Common myeloid progenitor, CD34-positive (primary cell): ENCODE results near the gene CNNM2.

Experiments
- CTCF ChIA-PET: fragments of 350-600 bp; sonication (Branson Sonifier 250); formaldehyde crosslinking; loops from one replicate; lab custom pipeline; 2021; ENCODE audit warnings: antibody characterized with exemption; lab: Charles Lee
- POLR2A ChIA-PET: fragments of 350-600 bp; sonication (Branson Sonifier 250); formaldehyde crosslinking; loops from one replicate; lab custom pipeline; 2021; ENCODE audit warnings: antibody characterized with exemption; lab: Charles Lee
- DNase-seq, 3 donors: peaks; one replicate each; pipeline versions ENCODE4 v3.0.0 to v3.0.0-alpha.2; 2013
- H3K27ac ChIP-seq, 2 experiments: 1 replicate in 1 of 2; 2 replicates in 1 of 2; pipeline ENCODE4 v1.7.0; 2013; ENCODE audit warnings: inconsistent platforms in 2 of 2, low read length in 2 of 2, mild to moderate bottlenecking in 2 of 2, low read depth in 1 of 2, moderate library complexity in 1 of 2; ENCODE audit not compliant: severe bottlenecking in 2 of 2, insufficient read depth in 1 of 2, poor library complexity in 1 of 2
- H3K27me3 ChIP-seq, 5 experiments: replicated peaks in 2 of 5; 1 replicate in 3 of 5; 2 replicates in 2 of 5; pipeline versions ENCODE4 v1.6.1 to v1.7.0; 2013; ENCODE audit warnings: low read length in 4 of 5, mild to moderate bottlenecking in 2 of 5, moderate library complexity in 2 of 5, inconsistent platforms in 1 of 5; ENCODE audit not compliant: insufficient read depth in 5 of 5, control insufficient read depth in 4 of 5
- H3K36me3 ChIP-seq, 4 experiments: 1 replicate in 2 of 4; 2 replicates in 2 of 4; pipeline versions ENCODE4 v1.6.1 to v1.7.0; 2013; ENCODE audit warnings: low read length in 3 of 4, control low read depth in 1 of 4, mild to moderate bottlenecking in 1 of 4; ENCODE audit not compliant: control insufficient read depth in 4 of 4, insufficient read depth in 4 of 4
- H3K4me1 ChIP-seq, 4 experiments: 1 replicate in 3 of 4; 2 replicates in 1 of 4; pipeline versions ENCODE4 v1.6.1 to v1.7.1; 2013; ENCODE audit warnings: low read length in 3 of 4, mild to moderate bottlenecking in 3 of 4, control low read depth in 1 of 4, inconsistent platforms in 1 of 4, moderate library complexity in 1 of 4; ENCODE audit not compliant: control insufficient read depth in 4 of 4, insufficient read depth in 4 of 4; ENCODE audit errors: control extremely low read depth in 1 of 4
- H3K4me3 ChIP-seq, 7 experiments: 1 replicate in 4 of 7; 2 replicates in 3 of 7; pipeline versions ENCODE4 v1.5.1 to v1.7.0; 2013; ENCODE audit warnings: mild to moderate bottlenecking in 7 of 7, low read length in 6 of 7, moderate library complexity in 6 of 7, inconsistent platforms in 2 of 7, low read depth in 2 of 7, control low read depth in 1 of 7; ENCODE audit not compliant: insufficient read depth in 4 of 7, control insufficient read depth in 1 of 7; ENCODE audit errors: extremely low read depth in 1 of 7
- H3K9me3 ChIP-seq, 5 experiments: 1 replicate in 4 of 5; 2 replicates in 1 of 5; pipeline versions ENCODE4 v1.6.1 to v1.7.1; 2013; ENCODE audit warnings: low read length in 4 of 5, mild to moderate bottlenecking in 2 of 5, inconsistent platforms in 1 of 5, low read depth in 1 of 5, moderate library complexity in 1 of 5; ENCODE audit not compliant: control insufficient read depth in 4 of 5, insufficient read depth in 2 of 5; ENCODE audit errors: control extremely low read depth in 1 of 5
- WGBS: methylation state at CpG from one replicate; pipeline ENCODE4 v1.1.5; 2013; ENCODE audit not compliant: insufficient coverage; 5-methylcytosine and 5-hydroxymethylcytosine counted together

Gene CNNM2

DNA sequence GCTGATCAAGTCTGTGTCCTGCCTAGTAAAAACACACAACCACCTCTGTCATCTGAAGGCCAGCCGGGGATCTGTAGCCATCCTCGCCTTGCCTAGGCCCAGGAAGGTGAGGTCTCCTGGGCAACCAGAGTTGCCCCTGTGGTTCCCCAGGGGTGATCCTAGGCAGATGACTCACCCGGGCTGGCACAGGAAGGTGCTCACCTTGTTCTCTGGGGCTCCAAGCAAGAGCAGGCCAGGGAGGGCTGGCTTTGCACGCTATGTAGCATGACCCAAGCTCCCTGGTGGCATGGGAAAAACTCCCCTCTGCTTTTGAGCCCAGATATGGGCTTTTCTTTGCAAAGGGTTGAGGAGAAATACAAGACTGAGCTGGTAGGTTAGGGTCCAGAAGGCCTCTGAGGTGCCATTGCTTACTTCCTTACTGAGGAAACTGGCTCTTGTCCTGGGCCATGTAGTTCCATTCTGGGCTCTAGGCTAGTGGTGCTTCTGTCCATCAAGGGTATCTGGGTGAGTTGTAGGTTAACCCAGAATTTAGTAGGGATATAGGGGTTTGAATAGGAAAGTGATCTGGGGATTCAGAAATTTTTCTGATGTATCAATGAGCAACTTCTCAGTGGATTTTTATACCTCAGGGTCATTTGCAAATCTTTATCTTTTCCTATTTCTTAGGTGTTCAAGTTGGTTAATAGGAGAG is 162.9 kb downstream of the CNNM2 start:
- no peak for DNase-seq

GRCh38 chr10:103082683-103083082 is 164.6 kb downstream of the CNNM2 start:
- no peak overlapping the region for H3K4me3 ChIP-seq
- no peaks in the 10 kb centered on the region for H3K27me3 ChIP-seq
- H3K9me3 ChIP-seq = no peaks in the 10 kb centered on the region
- H3K36me3 ChIP-seq = peaks cover 22 to 40% (median 33%) of the 10 kb centered on the region in 4 experiments
- H3K4me1 ChIP-seq = no peaks in the 10 kb centered on the region
- ChIA-PET POLR2A (no interaction called here), CTCF (interaction anchor here (0.6 kb wide), 1 partner anchor 13 kb away, joined by 3 read pairs; no protein-coding TSS in a partner anchor)
- no peak for DNase-seq
- 100% methylated on average over 1 of the region's 1 CpG for WGBS
- H3K27ac ChIP-seq = no peak overlapping the region

More for the DNA sequence above, 162.9 kb downstream of the CNNM2 start:
- ChIA-PET POLR2A (interaction anchor here (0.5 kb wide), 1 partner anchor 1556 kb away, joined by 3 read pairs; no protein-coding TSS in a partner anchor), CTCF (interaction anchor here (0.7 kb wide), 1 partner anchor 10 kb away, joined by 3 read pairs; no protein-coding TSS in a partner anchor)
- 98% methylated on average over 4 of the region's 4 CpGs for WGBS
- Histone ChIP-seq H3K27ac (no peak overlapping the region), H3K4me1 (no peaks in the 10 kb centered on the region), H3K36me3 (peaks cover 17 to 38% (median 26%) of the 10 kb centered on the region in 4 experiments), H3K27me3 (no peaks in the 10 kb centered on the region), H3K4me3 (no peak overlapping the region), H3K9me3 (no peaks in the 10 kb centered on the region)

DNA sequence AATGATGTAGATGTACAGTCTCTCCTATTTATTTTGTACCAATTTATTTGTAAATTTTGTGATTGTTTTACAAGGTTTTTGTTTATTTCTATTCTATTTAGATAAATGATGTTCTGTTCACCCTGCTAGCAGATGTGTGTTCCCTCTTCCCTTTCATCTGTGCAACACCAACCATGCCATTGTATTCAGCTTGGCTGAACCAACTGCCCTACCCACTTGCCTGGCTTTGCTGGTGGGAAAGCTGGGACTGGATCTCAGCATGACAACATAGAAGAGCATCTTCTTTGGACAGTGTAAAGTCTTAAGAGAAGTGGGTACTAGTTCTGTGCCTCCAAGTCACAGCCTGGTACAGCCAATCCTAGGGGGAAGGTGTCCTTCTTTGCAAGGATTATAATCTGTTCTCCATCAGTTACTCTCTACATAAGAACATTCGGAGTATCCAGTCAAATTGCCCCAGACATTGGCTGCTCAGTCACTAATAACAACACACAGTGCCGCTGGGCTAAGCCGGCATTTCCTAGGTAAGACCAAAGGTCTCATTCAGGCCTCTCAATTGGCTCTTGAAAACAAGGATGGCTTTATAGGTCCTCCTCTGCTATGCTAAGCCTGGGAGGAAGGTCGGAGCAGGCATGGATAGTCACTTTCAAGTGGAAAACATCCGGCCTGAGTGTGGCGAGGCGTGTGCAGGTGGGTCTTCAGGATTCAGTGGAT is 165.3 kb downstream of the CNNM2 start:
- H3K4me3 ChIP-seq = no peak overlapping the region
- H3K27ac ChIP-seq = no peak overlapping the region
- H3K36me3 ChIP-seq = peaks cover 22 to 43% (median 33%) of the 10 kb centered on the region in 4 experiments
- no peaks in the 10 kb centered on the region for H3K4me1 ChIP-seq
- no peak for DNase-seq
- H3K9me3 ChIP-seq = no peaks in the 10 kb centered on the region
- CTCF ChIA-PET = no interaction called here
- no peaks in the 10 kb centered on the region for H3K27me3 ChIP-seq
- POLR2A ChIA-PET = no interaction called here
- WGBS = over 99% methylated on average over 7 of the region's 7 CpGs

DNA sequence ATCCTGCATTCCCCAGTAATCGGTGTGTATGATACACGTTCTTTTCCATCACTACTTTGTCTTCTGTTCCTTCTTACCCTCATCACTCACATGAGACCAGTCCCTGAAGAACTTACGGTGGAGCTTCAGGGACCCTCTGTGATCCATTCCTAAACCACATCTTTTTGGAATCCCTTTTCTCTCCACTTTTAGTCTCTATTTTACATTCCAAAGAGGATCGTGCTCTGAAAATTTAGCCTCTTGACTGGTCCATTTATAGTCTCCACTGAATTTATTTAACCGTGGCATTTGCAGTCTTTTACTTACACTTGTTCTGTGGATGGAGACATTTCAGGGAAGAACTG is 165.9 kb downstream of the CNNM2 start:
- CTCF ChIA-PET = no interaction called here
- POLR2A ChIA-PET = no interaction called here
- Histone ChIP-seq H3K4me3 (no peak overlapping the region), H3K4me1 (no peaks in the 10 kb centered on the region), H3K9me3 (no peaks in the 10 kb centered on the region), H3K36me3 (peaks cover 21 to 48% (median 38%) of the 10 kb centered on the region in 4 experiments), H3K27me3 (no peaks in the 10 kb centered on the region), H3K27ac (no peak overlapping the region)
- 95% methylated on average over 5 of the region's 5 CpGs for WGBS
- DNase-seq = no peak

DNA sequence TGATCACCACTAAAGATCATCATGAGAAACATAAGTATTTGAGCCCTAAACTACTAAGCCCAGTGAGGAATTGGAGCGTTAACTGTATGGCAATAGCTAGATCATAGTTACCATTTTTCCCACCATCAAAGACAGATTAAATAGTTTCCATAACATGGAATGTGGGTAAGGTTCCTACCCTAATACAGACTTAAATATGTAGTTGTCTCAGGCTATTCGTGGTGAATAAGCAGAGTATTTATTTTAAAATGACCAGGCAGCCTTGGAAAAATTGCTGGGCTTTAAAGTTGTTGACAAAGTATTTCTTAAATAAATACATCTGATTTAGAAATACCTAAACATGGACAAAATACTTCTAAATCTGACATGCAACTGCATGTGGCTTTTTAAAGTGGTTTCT is 168.2 kb downstream of the CNNM2 start:
- no CpG with 5 or more reads among the region's 2 CpGs for WGBS
- CTCF ChIA-PET = interaction anchor here (0.5 to 2.6 kb wide), 3 partner anchors 10 to 237 kb away, joined by 3 to 8 read pairs (median 4); no protein-coding TSS in a partner anchor
- peaks cover 33 to 69% (median 55%) of the 10 kb centered on the region in 4 experiments for H3K36me3 ChIP-seq
- no peaks in the 10 kb centered on the region for H3K9me3 ChIP-seq
- H3K27me3 ChIP-seq = no peaks in the 10 kb centered on the region
- DNase-seq = no peak
- POLR2A ChIA-PET = interaction anchor here (0.6 kb wide), 1 partner anchor 899 kb away, joined by 3 read pairs; no protein-coding TSS in a partner anchor
- no peak overlapping the region for H3K4me3 ChIP-seq
- no peak overlapping the region for H3K27ac ChIP-seq
- no peaks in the 10 kb centered on the region for H3K4me1 ChIP-seq

- no peaks in the 10 kb centered on the region for H3K27me3 ChIP-seq
- ChIA-PET CTCF (interaction anchor here (1.2 to 2.6 kb wide), 2 partner anchors 11 to 18 kb away, joined by 3 to 8 read pairs; no protein-coding TSS in a partner anchor), POLR2A (no interaction called here)
- no peaks in the 10 kb centered on the region for H3K9me3 ChIP-seq
- H3K4me3 ChIP-seq = no peak overlapping the region
- no CpG with 5 or more reads among the region's 2 CpGs for WGBS
- H3K36me3 ChIP-seq = peaks cover 36 to 74% (median 60%) of the 10 kb centered on the region in 4 experiments
- DNase-seq = no peak
- H3K27ac ChIP-seq = no peak overlapping the region
- H3K4me1 ChIP-seq = no peaks in the 10 kb centered on the region
Observed at GRCh38 chr10:103086799-103087198, 168.7 kb downstream of the CNNM2 start.

- POLR2A ChIA-PET = no interaction called here
- Histone ChIP-seq H3K27me3 (no peaks in the 10 kb centered on the region), H3K36me3 (peaks cover 52 to 91% (median 76%) of the 10 kb centered on the region in 4 experiments), H3K4me1 (no peaks in the 10 kb centered on the region), H3K9me3 (no peaks in the 10 kb centered on the region), H3K4me3 (no peak overlapping the region), H3K27ac (no peak overlapping the region)
- WGBS = 100% methylated on average over 6 of the region's 10 CpGs
- DNase-seq = no peak
- CTCF ChIA-PET = interaction anchor here (1.4 to 3.4 kb wide), 2 partner anchors 12 to 156 kb away, joined by 3 to 12 read pairs; no protein-coding TSS in a partner anchor
Observed at GRCh38 chr10:103089493-103089892, 171.4 kb downstream of the CNNM2 start.
